Loucy (cell line): Measurements from ENCODE around the gene C1GALT1.

Experiments used
- CTCF ChIP-seq: fragments of 200-600 bp; sonication (generic); conservative IDR thresholded peaks from 2 replicates; pipeline ENCODE4 v1.5.1; 2014; ENCODE audit warnings: mild to moderate bottlenecking, antibody characterized with exemption, low read length
- EZH2phosphoT487 ChIP-seq: fragments of 200-600 bp; IDR thresholded peaks from 2 replicates; pipeline ENCODE4 v1.6.1; 2018; ENCODE audit warnings: antibody characterized with exemption, mild to moderate bottlenecking, moderate library complexity, borderline replicate concordance

GRCh38 chr7:7185371-7185989 is 3.1 kb downstream of the C1GALT1 start:
- no peak for TF ChIP-seq CTCF
- no peak for TF ChIP-seq EZH2phosphoT487
